HG02623 (cell line): ENCODE measurements around the gene PDSS2.

ENCODE experiments used
- ATAC-seq: cut with Tn5 transposase; IDR thresholded peaks from one replicate; pipeline ENCODE4 v1.9.1; 2021; ENCODE audit warnings: moderate library complexity; ENCODE audit not compliant: unreplicated experiment

The PDSS2 gene

GRCh38 chr6:107419733-107420132, 39.6 kb downstream of the PDSS2 start:
- ATAC-seq, result no peak

DNA sequence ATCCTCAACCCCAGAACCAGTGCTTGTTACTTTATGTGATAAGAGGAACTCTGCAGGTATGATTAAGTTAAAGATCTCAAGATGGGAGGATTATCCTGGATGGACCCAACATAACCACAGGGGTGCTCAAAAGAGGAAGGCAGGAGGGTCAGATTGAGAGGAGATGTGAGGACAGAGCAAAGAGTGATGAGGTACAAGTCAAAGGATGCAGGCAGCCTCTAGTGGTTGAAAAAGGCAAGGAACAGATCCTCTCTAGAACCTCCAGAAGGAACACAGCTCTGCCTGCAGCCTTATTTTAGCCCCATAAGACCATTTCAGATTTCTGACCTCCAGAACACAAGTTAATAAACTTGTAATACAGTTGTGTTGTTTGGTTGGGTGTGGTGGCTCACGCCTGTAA, 41.2 kb downstream of the PDSS2 start:
- ATAC-seq, result no peak

- ATAC-seq, result no peak
Measured at GRCh38 chr6:107416145-107416544, 43.2 kb downstream of the PDSS2 start.

- no peak for ATAC-seq
Measured at GRCh38 chr6:107413966-107414645, 45.3 kb downstream of the PDSS2 start.

GRCh38 chr6:107411161-107411560, 48.2 kb downstream of the PDSS2 start:
- no peak for ATAC-seq

DNA sequence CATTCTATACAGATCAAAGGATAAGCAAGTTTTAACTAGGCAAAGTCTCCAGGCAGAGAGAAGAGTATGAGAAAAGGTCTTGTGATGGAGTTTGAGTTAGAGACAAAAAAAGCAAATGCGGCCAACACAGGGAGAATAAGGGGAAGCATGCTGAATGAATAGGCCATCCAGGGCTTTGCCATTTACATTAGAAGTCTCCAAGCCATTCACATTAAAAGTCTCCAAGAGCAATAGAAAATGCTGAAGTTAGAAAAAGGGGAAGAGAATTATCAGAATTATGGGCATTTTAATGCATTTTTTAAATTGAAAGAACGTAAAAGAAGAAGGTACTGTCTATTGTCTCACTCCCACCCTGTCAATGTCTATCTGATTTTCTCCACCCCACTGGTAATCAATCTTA, 49.4 kb downstream of the PDSS2 start:
- ATAC-seq, result no peak

DNA sequence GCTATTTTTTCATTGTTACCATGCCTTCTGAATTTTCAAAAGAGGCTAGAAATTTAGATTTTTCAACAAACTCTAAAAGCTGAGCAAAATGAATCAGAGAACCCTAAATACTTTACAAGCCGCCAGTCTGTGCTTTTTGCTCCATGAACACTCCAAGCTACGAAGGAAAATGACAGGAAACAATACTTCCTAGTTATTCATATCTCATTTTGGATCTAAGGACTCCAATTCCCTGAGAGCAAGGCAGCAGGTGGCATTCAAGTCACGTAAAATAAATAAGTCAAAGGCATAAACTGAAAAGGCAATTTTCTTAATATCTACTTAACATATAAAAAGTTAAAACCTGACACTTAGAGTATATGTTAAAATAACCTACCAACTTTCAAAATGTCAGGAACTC, 50.6 kb downstream of the PDSS2 start:
- ATAC-seq, result no peak

- ATAC-seq, result no peak
Measured at GRCh38 chr6:107405002-107405401, 54.4 kb downstream of the PDSS2 start.

DNA sequence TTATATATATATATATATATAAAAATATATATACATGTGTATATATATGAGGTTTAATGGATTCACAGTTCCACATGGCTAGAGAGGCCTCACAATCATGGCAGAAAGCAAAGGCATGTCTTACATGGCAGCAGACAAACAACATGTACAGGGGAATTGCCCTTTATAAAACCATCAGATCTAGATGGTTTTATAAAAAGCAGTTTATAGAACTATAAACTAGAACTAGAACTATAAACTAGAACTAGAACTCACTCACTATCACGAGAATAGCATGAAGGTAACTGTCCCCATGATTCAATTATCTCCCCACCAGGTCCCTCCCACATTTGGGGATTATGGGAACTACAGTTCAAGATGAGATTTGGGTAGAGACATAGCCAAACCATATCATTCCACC, 56.8 kb downstream of the PDSS2 start:
- no peak for ATAC-seq

DNA sequence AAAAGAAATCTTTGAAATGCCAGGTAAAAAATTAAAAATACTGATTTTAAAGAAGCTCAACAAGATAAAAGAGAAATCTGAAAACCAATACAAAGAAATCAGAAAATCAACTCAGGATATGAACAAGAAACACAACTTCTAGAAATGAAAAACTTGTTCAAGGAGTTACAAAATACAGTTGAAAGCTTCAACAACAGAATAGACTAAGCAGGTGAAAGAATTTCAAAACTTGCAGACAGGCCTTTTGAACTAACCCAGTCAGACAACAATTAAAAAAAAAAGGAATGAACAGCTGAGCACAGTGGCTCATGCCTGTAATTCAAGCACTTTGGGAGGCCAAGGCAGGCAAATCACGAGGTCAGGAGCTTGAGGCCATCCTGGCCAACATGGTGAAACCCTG, 57.8 kb downstream of the PDSS2 start:
- ATAC-seq, result no peak

DNA sequence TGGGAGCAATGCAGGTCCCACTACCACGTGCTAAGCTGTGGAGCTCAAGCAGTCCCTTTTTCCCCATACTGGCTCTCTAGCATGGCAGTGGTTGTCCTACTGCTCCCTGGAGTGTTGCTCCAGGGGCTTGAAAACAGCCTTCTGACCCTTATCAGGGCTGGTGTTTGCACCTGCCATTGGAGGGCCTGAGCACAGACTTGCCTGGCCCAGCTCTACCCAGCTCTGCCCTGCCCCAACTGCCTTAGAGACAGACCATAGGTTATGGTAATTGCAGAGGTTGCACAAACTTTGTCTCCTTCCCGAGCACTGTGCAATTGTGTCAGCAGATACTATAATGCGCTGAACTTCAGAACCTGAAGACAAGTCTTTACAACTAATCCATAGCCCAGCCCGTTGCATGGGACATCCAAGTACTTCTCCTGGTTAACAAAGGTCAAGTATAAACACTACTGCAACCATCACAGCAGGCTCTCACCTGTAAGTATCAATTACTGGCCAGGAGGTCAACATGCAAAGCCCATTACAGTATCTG, 58.7 kb downstream of the PDSS2 start:
- ATAC-seq, result no peak

DNA sequence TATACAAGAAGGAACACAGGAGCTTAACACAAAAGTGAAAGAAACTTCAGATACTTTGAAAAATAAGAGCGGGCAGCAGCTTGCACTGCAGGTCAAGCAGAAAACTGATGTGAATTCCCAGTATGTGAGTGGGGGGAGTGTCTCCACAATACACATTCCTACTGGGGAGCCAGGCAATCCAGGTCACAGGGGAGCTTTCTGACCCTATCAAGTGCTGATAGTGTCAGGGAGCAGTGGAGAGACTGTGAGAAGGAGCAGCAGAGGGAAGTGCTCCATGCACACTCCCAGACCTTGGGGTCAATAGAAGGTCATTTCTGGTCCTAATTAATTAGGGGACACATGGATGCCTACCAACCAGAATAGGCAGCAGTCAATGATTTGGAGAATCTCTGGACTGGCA, 59.4 kb downstream of the PDSS2 start:
- ATAC-seq, result no peak

GRCh38 chr6:107398001-107398400, 61.4 kb downstream of the PDSS2 start:
- ATAC-seq, result no peak

DNA sequence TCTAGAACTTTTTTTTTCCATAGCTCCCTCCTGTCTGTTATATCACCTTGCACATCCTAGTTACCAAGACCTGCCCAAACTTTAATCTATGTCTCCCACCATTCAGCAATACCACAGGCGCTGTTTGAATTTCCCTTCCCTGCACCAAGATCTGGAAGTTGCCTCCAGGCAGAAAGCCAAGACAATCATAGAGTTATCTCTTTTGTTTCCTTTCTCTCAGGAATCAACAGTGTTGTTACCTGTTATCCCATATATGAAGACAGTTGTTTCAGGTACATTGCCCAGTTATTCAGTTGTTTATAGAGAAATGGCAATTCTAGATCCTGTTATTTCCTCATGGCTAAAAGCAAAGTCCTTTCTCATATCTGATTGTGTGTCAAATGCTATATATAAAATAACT, 63.2 kb downstream of the PDSS2 start:
- no peak for ATAC-seq

GRCh38 chr6:107392069-107392468, 67.3 kb downstream of the PDSS2 start:
- ATAC-seq, result no peak

DNA sequence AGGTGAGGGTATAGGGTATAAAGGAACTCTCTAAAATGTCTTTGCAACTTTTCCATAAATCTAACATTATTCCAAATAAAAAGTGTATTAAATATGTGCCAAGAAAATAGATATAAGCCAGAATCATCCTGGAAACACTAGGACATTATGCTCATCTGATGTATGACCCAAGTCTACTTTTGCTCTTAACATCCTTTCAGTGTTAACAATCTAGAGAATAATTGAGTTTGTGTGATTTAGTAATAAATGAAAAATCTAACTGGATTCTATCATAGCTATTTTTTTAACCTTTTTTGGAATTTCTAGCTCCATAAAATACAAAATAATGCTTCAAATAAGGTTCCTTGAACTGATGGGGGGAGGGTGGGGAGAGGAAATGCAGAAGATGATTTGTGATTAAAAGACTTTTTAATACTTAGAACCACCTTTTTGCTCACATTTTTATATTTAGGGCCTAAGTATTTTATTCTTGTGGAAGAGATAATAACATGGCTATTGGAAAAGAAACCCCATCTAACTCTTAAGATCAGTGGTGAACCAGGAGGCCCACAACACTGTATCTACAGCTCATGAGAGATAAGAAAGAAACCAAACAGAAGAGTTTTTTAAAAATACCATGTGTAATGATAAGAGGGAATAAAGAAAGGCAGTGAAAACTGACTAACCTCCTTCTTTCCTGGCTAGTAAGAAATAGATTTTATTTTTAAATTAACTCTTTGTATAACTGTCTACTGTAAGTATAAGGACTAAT, 68.5 kb downstream of the PDSS2 start:
- no peak for ATAC-seq

DNA sequence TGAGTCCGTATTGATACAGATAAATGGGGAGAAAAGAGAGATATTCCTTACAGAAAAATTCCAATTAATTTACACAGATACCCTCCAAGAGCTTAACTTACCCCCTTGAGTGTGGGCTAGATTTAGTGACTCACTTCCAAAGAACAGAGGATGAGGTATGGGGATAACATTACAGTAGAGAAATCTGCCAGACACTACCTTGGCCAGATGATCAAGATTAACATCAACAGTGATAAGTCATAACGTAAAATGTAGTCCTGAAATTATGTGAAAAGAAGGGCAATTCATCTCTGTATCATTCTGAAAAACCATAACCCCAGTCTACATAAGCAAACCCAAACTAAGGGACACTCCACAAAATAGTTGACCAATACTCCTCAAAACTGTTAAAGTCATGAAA, 69.3 kb downstream of the PDSS2 start:
- no peak for ATAC-seq

GRCh38 chr6:107386904-107387303, 72.5 kb downstream of the PDSS2 start:
- ATAC-seq, result no peak

- no peak for ATAC-seq
Measured at GRCh38 chr6:107386340-107386739, 73.0 kb downstream of the PDSS2 start.

DNA sequence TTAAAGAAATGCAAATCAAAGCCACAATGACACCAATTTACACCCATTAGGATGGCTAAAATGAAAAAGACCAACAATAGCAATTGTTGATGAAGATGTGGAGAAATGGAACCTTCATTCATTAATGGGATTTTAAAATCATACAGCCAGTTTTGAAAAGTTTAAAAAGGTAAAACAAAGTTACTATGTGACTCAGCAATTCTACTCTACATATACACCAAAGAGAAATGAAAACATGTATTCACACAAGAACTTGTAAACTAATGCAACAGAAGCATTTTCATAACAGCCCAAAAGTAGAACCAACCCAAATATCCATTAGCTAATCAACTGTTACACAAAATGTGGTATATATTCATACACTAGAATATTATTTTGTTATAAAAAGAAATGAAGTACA, 75.7 kb downstream of the PDSS2 start:
- ATAC-seq, result no peak

DNA sequence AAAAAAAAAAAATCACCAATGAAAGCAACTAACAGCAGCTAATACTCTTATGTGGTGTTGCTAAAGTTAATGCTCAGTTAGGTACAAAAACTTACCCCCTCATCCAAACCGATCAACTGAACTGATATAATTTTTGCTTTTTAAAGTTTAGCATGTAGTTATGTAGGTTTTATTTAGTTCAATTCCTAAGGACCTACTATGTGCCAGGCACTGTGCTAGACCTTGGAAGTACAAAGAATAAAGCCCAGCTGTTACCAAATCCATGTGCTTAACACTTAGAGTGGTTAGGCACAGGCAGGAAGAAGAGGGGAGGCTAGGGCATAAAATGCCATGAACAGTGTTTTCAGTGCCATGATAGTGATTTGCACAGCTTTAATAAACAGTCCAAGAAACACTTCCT, 85.1 kb downstream of the PDSS2 start:
- no peak for ATAC-seq

GRCh38 chr6:107369493-107369892, 89.9 kb downstream of the PDSS2 start:
- ATAC-seq, result no peak
